GM12873 (cell line): ENCODE data around the gene CYP4X1.

Experiments used
- TF ChIP-seq, protein P1 (sequence below): IDR thresholded peaks from 2 replicates; pipeline ENCODE4 v1.5.1; 2012; ENCODE audit warnings: low read depth, mild to moderate bottlenecking, moderate library complexity, low read length, control low read depth; ENCODE audit not compliant: insufficient read depth; ENCODE audit errors: missing control alignments

Gene CYP4X1, protein sequence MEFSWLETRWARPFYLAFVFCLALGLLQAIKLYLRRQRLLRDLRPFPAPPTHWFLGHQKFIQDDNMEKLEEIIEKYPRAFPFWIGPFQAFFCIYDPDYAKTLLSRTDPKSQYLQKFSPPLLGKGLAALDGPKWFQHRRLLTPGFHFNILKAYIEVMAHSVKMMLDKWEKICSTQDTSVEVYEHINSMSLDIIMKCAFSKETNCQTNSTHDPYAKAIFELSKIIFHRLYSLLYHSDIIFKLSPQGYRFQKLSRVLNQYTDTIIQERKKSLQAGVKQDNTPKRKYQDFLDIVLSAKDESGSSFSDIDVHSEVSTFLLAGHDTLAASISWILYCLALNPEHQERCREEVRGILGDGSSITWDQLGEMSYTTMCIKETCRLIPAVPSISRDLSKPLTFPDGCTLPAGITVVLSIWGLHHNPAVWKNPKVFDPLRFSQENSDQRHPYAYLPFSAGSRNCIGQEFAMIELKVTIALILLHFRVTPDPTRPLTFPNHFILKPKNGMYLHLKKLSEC

DNA sequence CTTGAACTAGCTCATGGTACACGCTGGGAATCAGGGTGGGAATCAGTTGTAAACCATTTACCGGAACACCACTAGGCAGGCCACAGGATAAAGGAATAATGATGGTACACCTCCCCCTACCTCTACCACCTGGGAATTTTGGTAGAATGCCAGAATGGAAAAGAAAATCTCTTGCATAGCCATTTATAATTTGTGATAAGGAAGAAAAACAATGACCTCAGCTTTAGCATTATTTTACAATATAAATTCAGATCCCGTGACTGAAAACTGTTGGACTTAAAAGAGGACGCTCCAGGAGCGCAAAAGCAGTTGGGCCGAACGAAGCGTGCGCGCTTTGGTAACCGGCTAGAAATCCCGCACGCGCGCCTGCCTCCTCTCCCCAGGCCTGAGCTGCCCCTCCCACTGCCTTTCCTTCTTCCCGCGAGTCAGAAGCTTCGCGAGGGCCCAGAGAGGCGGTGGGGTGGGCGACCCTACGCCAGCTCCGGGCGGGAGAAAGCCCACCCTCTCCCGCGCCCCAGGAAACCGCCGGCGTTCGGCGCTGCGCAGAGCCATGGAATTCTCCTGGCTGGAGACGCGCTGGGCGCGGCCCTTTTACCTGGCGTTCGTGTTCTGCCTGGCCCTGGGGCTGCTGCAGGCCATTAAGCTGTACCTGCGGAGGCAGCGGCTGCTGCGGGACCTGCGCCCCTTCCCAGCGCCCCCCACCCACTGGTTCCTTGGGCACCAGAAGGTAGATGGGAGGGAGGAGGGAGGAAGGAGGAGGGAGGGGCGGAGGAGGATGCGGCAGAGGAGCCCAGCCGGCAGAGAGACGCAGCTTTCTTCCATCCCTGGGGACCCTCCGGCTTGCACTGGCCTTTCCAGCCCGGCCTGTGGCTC lies at the start of gene CYP4X1:
Gene CYP4X1 (plus strand): TSS at position 402 of the 873 bp plus-strand sequence. CDS start 149 bp downstream, at position 551.
- TF ChIP-seq, protein P1, sequence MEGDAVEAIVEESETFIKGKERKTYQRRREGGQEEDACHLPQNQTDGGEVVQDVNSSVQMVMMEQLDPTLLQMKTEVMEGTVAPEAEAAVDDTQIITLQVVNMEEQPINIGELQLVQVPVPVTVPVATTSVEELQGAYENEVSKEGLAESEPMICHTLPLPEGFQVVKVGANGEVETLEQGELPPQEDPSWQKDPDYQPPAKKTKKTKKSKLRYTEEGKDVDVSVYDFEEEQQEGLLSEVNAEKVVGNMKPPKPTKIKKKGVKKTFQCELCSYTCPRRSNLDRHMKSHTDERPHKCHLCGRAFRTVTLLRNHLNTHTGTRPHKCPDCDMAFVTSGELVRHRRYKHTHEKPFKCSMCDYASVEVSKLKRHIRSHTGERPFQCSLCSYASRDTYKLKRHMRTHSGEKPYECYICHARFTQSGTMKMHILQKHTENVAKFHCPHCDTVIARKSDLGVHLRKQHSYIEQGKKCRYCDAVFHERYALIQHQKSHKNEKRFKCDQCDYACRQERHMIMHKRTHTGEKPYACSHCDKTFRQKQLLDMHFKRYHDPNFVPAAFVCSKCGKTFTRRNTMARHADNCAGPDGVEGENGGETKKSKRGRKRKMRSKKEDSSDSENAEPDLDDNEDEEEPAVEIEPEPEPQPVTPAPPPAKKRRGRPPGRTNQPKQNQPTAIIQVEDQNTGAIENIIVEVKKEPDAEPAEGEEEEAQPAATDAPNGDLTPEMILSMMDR = no peak

DNA sequence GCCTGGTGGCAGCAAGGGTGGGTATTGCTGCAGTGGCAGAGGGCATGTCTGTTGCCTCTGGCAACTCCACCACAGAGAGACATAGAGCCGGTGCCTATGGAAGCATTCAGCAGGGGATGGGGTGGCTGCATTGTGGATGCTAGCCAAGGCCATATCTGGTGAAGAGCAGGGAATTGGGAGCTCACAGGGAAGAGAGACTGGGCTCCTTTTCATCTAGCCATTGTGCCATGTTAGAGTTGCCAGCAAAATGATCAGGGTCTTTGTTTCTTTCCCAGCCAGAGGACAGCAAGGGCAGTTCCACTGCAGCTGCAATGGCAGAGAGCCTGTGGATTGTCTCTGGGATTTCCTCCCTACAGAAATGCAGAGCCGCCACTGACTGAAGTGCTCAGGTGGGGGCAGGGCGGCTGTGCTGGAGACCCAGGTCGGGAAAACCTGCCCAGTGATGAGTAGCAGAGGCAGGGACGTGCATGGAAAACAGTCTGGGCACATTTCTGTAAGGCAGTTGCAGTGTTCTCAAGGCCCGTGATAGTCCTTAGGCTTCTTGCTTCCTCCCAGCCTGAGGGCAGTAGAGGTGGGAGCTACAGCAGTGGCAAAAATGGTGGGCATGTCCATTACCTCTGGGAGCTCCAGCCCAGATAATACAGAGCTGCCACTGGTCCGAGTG lies 40.2 kb upstream of the CYP4X1 start:
- TF ChIP-seq, protein P1 = no peak

DNA sequence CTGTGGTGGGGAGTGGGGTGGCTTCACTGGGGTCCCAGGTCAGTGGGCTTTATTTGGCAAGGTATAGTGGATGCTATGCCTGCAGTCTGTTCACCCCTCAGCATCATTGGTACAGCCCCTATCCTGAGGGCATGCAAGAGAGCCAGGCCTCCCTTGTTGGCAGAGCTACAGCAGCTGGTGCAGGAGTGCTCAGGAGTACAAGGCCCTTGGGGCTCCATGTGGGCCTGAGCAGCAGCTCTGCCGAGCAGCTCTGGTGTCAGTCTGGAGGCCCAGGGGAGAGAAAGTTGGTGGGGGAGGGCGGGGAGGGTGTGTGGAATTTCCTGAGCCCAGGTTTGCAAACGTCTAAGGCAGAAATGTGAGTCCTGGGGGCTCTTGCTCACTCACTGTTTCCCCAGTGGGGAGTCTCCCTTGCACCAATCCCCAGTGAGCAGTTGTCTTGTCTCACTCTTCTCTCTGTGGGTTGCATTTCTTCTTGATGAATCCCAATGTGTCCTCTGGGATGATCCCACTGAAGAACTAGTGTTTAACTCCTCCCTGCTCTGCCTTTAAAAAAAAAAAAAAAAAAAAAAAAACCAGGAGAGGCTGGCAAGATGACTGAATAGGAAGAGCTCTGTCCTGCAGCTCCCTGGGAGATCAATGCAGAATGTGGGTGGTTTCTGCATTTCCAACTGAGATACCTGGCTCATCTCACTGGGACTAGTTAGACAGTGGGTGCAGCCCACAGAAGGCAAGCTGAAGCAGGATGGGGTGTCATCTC lies 39.5 kb upstream of the CYP4X1 start:
- TF ChIP-seq, protein P1 = no peak

DNA sequence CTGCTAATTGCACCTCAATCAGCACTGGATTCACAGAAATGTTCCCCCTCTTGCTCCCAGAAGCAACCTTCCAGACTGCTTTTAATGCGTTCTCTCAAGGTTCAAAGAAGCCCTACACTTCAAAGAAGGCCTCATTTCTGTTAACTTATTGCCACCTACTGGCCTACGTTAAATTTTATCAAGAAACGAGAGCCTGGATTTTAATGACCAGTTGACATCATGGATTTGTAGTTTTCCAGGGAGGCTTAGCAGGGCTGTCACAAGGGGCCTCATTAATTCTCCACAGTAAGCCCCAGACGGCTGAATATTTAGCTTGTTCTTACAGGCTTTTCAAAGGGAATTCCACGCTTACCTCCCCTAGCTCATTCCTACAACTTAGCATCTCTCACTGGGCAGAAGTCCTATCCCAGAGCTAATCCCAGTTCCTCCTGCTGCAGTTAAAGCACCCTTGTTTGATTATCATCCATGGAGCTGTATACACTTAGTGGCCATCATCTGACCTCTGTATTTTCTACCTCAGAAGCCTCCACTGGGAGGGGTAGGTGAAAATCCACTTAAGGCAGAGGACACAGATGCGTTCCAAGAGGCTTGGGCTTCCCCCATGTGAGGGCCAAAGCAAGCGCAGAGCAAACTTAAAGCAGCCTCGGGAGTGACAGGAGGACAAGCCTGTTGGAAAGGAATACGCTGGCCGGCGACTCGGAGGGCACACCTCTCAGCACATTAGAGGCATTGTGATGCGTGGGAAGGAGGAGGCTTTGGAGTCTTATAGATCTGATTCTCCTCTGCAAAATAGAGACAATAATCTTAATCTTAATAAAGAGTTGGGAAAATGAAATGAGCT lies 32.2 kb upstream of the CYP4X1 start:
- TF ChIP-seq, protein P1 = no peak

DNA sequence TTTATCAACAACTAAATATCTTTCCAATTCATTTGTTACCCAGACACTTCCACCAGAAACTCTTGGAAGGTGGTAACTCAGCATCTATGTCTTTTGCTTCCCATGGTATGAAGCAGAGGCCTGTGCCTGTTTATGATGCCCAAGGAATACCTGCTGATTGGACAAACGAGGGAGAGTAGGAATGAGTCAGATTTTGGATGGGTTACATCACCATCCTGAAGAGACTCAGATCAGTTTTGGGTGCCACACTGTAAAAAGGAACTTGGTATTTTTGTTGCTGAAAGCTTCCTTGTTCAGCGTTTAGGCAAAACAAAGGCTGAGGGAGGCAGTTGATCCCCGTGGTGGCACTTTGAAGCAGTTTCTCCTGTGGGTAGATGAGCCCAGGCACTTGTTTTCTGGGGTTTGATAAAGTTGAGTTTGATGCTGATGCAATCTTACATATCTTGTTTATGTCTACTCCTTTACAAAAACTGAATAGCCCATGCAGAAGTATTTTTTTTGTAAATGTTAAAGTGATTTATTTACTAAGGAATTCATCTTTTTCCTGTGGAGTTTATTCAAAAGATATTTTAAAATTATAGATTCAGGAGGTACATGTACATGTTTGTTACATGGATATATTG lies 26.7 kb upstream of the CYP4X1 start:
- TF ChIP-seq, protein P1 = no peak

DNA sequence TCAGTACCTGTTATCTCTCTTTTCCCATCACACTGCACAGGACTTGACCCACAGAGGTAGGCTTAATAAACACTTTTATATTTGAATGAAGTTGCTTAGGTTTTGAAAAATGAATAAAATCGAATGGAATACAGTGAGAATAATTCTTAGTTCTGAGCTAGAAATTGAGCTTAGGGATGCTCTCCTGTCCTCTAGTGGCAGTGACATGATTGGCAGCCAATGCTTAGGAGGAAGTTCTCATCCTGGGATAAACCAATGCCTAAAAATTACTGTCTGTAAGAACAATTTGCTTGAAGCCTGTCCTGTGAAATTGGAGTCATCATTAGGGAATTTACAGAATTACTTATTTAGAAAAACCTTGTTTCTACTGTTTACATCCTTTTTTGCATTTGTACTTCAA lies 21.3 kb upstream of the CYP4X1 start:
- TF ChIP-seq, protein P1 = peak; percentile 48
